Hippocampal formation (tissue), 2 donors: ENCODE data around the gene GNL3L.
"Not testable (repeated sequence)": the region's sequence is repeated elsewhere in the genome, so short reads cannot be mapped to it uniquely, and the experiment has no call there.

Source experiments
- DNase-seq, 2 donors: peaks; one replicate each; lab custom pipeline; 2025; lab: John Stamatoyannopoulos, UW

Gene GNL3L

GRCh38 chrX:54555006-54555405 lies 25.0 kb downstream of the GNL3L start:
- not testable (repeated sequence) for DNase-seq

- DNase-seq = no peak
Observed at GRCh38 chrX:54560411-54560810, 30.4 kb downstream of the GNL3L start.

GRCh38 chrX:54561622-54562021 lies 31.6 kb downstream of the GNL3L start:
- no peak for DNase-seq

GRCh38 chrX:54564936-54565335 lies 34.9 kb downstream of the GNL3L start:
- no peak for DNase-seq

- no peak for DNase-seq
Observed at GRCh38 chrX:54570332-54570731, 40.3 kb downstream of the GNL3L start.

GRCh38 chrX:54572641-54573040 lies 42.6 kb downstream of the GNL3L start:
- DNase-seq = not testable (repeated sequence)

GRCh38 chrX:54597728-54598127 lies 67.7 kb downstream of the GNL3L start:
- no peak for DNase-seq

- DNase-seq = no peak
Observed at GRCh38 chrX:54602563-54602962, 72.5 kb downstream of the GNL3L start.
